ENCODE measurements around the gene CCSER1.

Gene CCSER1

DNA sequence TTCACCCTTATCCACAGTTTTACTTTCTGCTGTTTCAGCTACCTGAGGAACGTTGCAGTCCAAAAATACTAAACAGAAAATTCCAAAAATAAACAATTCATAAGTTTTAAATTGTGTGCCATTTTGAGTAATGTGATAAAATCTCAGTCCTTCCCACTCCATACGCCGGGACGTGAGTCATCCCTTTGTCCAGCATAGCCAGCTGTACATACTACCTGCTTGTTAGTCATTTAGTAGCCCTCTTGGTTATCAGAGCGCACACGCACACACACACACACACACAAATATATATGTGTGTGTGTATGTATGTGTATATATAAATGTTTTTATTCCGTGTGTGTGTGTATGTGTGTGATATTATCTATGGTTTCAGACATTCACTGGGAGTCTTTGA lies 4.8 kb upstream of the CCSER1 start:
- H3K4me3 ChIP-seq = no peak overlapping the region
- H3K27ac ChIP-seq = no peak overlapping the region
- TF ChIP-seq Cebpa-rat (IDR thresholded peaks at IDR 0.05) = no peak
- H3K9me3 ChIP-seq (replicated peaks in 1 of 11) = peaks cover 4 to 9% (median 5%) of the 10 kb centered on the region in 11 experiments; a peak in 21 of 22 replicates
- H3K4me2 ChIP-seq = no peak overlapping the region
- H3K9ac ChIP-seq = no peak overlapping the region
- no peaks in the 10 kb centered on the region for H4K20me1 ChIP-seq
- H3K4me1 ChIP-seq = peaks cover 0 to 13% (median 0%) of the 10 kb centered on the region in 10 experiments; a peak in 4 of 20 replicates
- H3K36me3 ChIP-seq = no peaks in the 10 kb centered on the region
- no peaks in the 10 kb centered on the region for H3K27me3 ChIP-seq

GRCh38 chr4:90124276-90124675 lies 2.9 kb upstream of the CCSER1 start:
- Histone ChIP-seq H4K20me1 (no peaks in the 10 kb centered on the region), H3K9me3 (replicated peaks in 1 of 11) (peaks cover 12 to 22% (median 17%) of the 10 kb centered on the region in 11 experiments; a peak in 21 of 22 replicates), H3K4me1 (peaks cover 0 to 10% (median 8%) of the 10 kb centered on the region in 10 experiments; a peak in 11 of 20 replicates), H3K4me2 (no peak overlapping the region), H3K27me3 (no peaks in the 10 kb centered on the region), H3K36me3 (no peaks in the 10 kb centered on the region), H3K9ac (no peak overlapping the region), H3K4me3 (no peak overlapping the region), H3K27ac (no peak overlapping the region)
- TF ChIP-seq Cebpa-rat (IDR thresholded peaks at IDR 0.05) = no peak

DNA sequence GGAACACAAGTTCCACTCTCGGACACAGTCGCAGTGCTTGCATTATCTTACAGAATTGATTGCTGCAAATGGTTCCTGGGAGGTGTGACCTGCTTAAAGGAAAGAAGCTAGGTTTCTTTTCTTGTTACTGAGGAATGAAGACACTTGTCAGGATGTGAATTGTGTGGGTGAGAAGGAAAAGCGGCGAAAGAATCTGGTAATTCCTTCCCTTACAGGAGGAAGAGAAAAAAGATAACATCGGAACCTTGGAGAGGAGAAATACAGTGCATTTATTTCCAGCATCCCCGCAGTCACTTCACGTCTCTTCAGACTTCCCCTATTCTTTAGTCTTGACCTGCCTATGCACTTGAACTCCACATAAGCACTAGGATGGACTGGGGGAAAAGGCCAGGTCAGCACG lies 389 bp upstream of the CCSER1 start:
- H3K27ac ChIP-seq = no peak overlapping the region
- no peak overlapping the region for H3K4me2 ChIP-seq
- H3K36me3 ChIP-seq = no peaks in the 10 kb centered on the region
- H4K20me1 ChIP-seq = no peaks in the 10 kb centered on the region
- H3K27me3 ChIP-seq = no peaks in the 10 kb centered on the region
- no peak overlapping the region for H3K9ac ChIP-seq
- H3K4me3 ChIP-seq = no peak overlapping the region
- H3K9me3 ChIP-seq (replicated peaks in 1 of 11) = peaks cover 12 to 22% (median 17%) of the 10 kb centered on the region in 11 experiments; a peak in 21 of 22 replicates
- peaks cover 0 to 12% (median 8%) of the 10 kb centered on the region in 10 experiments; a peak in 11 of 20 replicates for H3K4me1 ChIP-seq
- TF ChIP-seq Cebpa-rat (IDR thresholded peaks at IDR 0.05) = no peak

DNA sequence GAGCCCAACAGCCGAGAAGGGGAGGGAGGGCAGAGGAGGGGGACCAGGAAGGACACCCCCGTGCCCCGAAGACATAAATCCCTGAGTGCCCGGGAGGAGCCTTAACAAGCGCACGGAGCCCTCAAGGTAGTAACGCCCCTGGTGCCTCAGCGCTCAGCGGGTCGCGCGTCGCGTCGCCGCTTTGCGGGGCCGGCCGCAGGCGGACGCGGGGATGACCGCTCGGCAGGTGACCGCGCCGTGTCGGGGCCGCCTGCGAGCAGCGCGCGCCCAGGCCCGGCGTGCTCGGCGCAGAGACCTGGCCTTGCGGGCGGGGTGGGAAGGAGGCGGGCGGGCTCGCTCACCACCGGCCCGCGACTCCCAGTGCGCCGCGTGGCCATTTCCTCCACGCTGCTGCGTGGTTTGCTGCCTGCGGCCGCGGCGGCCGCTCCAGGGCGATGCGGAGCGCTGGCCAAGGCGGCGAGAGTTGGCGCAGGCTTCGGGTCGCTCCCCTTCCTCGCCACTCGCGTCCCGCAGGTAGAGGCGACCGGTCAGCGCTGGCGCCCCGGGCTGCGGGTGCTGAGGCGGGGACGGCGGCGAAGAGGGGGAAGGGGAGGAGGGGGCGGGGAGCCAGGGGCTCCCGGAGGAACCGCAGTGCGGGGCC lies 632 bp downstream of the CCSER1 start:
- Histone ChIP-seq H3K9me3 (replicated peaks in 1 of 11) (peaks cover 12 to 22% (median 17%) of the 10 kb centered on the region in 11 experiments; a peak in 21 of 22 replicates), H3K27me3 (no peaks in the 10 kb centered on the region), H3K9ac (no peak overlapping the region), H3K27ac (no peak overlapping the region; a peak in 1 of 22 replicates), H3K4me1 (peaks cover 0 to 12% (median 8%) of the 10 kb centered on the region in 10 experiments; a peak in 11 of 20 replicates), H4K20me1 (no peaks in the 10 kb centered on the region), H3K4me3 (no peak overlapping the region), H3K36me3 (no peaks in the 10 kb centered on the region), H3K4me2 (no peak overlapping the region)
- TF ChIP-seq Cebpa-rat (IDR thresholded peaks at IDR 0.05) = no peak

GRCh38 chr4:90128961-90129495 lies 1.8 kb downstream of the CCSER1 start:
- Histone ChIP-seq H4K20me1 (no peaks in the 10 kb centered on the region), H3K27ac (peak overlapping the region in 1 of 11 experiments; percentile 39; a peak in 1 of 22 replicates), H3K4me1 (peaks cover 0 to 12% (median 8%) of the 10 kb centered on the region in 10 experiments; a peak in 11 of 20 replicates), H3K27me3 (no peaks in the 10 kb centered on the region), H3K36me3 (no peaks in the 10 kb centered on the region), H3K4me2 (peak overlapping the region in 6 of 11 experiments; percentile 14 to 52 (median 29); a peak in 9 of 22 replicates), H3K9me3 (replicated peaks in 1 of 11) (peaks cover 12 to 22% (median 17%) of the 10 kb centered on the region in 11 experiments; a peak in 21 of 22 replicates), H3K9ac (no peak overlapping the region), H3K4me3 (no peak overlapping the region)
- no peak for TF ChIP-seq Cebpa-rat (IDR thresholded peaks at IDR 0.05)

DNA sequence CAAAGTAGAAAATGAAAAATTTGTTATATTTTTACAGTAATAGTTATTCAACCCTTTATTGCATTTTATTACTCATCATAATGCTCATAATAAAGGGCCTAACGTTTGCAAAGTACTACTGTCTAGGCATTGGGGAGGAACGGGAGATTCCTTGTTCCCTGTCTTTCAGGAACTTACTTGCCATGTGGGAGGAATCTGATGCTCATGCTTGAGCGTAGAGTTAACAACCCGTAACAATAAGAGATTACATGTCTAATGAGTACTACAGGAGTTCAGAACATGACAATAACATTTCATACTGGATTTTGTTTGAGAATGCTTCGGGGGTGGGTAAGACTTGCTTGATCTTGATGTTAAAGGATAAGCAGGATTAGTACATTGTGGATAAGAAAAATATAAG lies 2.9 kb downstream of the CCSER1 start:
- Histone ChIP-seq H3K9ac (no peak overlapping the region), H3K27ac (no peak overlapping the region), H3K4me1 (peaks cover 0 to 12% (median 8%) of the 10 kb centered on the region in 10 experiments; a peak in 11 of 20 replicates), H3K9me3 (replicated peaks in 1 of 11) (peaks cover 12 to 22% (median 17%) of the 10 kb centered on the region in 11 experiments; a peak in 21 of 22 replicates), H3K4me2 (no peak overlapping the region), H3K27me3 (no peaks in the 10 kb centered on the region), H4K20me1 (no peaks in the 10 kb centered on the region), H3K4me3 (no peak overlapping the region), H3K36me3 (no peaks in the 10 kb centered on the region)
- TF ChIP-seq Cebpa-rat (IDR thresholded peaks at IDR 0.05) = no peak

- H3K9ac ChIP-seq = no peak overlapping the region
- no peak overlapping the region for H3K27ac ChIP-seq
- no peaks in the 10 kb centered on the region for H3K9me3 ChIP-seq (replicated peaks in 1 of 11)
- H3K27me3 ChIP-seq = no peaks in the 10 kb centered on the region
- no peaks in the 10 kb centered on the region for H4K20me1 ChIP-seq
- no peak for TF ChIP-seq Cebpa-rat (IDR thresholded peaks at IDR 0.05)
- no peaks in the 10 kb centered on the region for H3K4me1 ChIP-seq
- no peaks in the 10 kb centered on the region for H3K36me3 ChIP-seq
- no peak overlapping the region for H3K4me2 ChIP-seq
- no peak overlapping the region for H3K4me3 ChIP-seq
Measured at GRCh38 chr4:90137555-90137954, 10.4 kb downstream of the CCSER1 start.

DNA sequence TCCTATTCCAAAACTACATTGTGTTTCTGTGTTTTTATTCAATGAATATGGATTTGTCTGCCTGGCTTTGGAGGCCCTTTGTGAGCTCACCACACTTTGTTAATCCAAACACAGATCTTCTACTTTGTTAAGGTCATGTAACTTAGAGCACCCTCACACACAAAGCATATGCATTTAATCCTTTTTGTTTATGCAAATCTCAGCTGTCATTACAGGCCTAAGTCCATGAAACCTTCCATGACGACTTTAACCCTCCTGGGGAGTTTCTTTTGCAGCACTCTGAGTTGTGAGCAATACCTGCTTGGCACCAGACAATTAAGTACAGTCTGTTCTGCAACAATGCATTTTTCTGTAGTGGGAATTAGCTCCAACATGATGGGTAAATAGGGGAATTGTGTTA lies 14.9 kb downstream of the CCSER1 start:
- no peaks in the 10 kb centered on the region for H4K20me1 ChIP-seq
- H3K4me2 ChIP-seq = no peak overlapping the region

GRCh38 chr4:90145319-90145718 lies 18.1 kb downstream of the CCSER1 start:
- H4K20me1 ChIP-seq = no peaks in the 10 kb centered on the region

More for the DNA sequence above, 14.9 kb downstream of the CCSER1 start:
- Histone ChIP-seq H3K4me1 (no peaks in the 10 kb centered on the region), H3K27ac (no peak overlapping the region), H3K36me3 (no peaks in the 10 kb centered on the region), H3K9ac (no peak overlapping the region), H3K27me3 (no peaks in the 10 kb centered on the region), H3K9me3 (replicated peaks in 1 of 11) (no peaks in the 10 kb centered on the region), H3K4me3 (no peak overlapping the region)
- TF ChIP-seq Cebpa-rat (IDR thresholded peaks at IDR 0.05) = no peak

More at GRCh38 chr4:90145319-90145718, 18.1 kb downstream of the CCSER1 start:
- H3K27ac ChIP-seq = no peak overlapping the region
- H3K9ac ChIP-seq = no peak overlapping the region
- no peak overlapping the region for H3K4me2 ChIP-seq
- no peaks in the 10 kb centered on the region for H3K9me3 ChIP-seq (replicated peaks in 1 of 11)
- H3K4me1 ChIP-seq = no peaks in the 10 kb centered on the region
- no peaks in the 10 kb centered on the region for H3K36me3 ChIP-seq
- no peaks in the 10 kb centered on the region for H3K27me3 ChIP-seq
- no peak overlapping the region for H3K4me3 ChIP-seq
- no peak for TF ChIP-seq Cebpa-rat (IDR thresholded peaks at IDR 0.05)

Measured in BLaER1 treated with 17β-estradiol and CSF1 and Interleukin-3, amounts not matched to agents 10 nM and 100 nM (cell line).